GM12865 (cell line): ENCODE results near the gene NFKB2.

Experiments
- DNase-seq: peaks from one replicate; pipeline ENCODE4 v3.0.0; 2010; ENCODE audit warnings: low read depth
- H3K4me3 ChIP-seq: 2 replicates; pipeline ENCODE4 v1.5.1; 2011; ENCODE audit warnings: mild to moderate bottlenecking, low read depth, low read length, control low read depth
- TF ChIP-seq, protein P1 (sequence below): IDR thresholded peaks from 2 replicates; pipeline ENCODE4 v1.5.1; 2011; ENCODE audit warnings: low read length, control low read depth, low read depth, inconsistent platforms; ENCODE audit not compliant: insufficient read depth; ENCODE audit errors: missing control alignments

Gene NFKB2

DNA sequence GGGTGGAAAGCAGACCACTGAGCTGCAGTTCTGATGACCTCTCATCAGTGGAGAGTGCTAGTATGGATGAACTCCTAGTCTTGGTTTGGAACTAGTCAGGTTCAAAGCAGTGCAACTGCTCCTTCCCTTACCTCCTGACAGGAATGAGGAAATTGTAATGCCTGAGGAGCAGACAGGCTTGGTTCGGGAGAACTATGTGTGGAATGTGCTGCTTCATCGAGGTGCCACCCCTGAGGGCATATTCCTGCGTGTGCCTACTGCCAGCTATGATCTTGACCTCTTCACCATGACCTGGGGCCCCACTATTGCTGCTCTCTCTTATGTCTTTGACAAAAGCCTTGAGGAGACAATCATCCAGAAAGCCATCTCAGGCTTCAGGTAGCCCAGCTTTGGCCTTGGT is 27.4 kb upstream of the NFKB2 start:
- TF ChIP-seq, protein P1, sequence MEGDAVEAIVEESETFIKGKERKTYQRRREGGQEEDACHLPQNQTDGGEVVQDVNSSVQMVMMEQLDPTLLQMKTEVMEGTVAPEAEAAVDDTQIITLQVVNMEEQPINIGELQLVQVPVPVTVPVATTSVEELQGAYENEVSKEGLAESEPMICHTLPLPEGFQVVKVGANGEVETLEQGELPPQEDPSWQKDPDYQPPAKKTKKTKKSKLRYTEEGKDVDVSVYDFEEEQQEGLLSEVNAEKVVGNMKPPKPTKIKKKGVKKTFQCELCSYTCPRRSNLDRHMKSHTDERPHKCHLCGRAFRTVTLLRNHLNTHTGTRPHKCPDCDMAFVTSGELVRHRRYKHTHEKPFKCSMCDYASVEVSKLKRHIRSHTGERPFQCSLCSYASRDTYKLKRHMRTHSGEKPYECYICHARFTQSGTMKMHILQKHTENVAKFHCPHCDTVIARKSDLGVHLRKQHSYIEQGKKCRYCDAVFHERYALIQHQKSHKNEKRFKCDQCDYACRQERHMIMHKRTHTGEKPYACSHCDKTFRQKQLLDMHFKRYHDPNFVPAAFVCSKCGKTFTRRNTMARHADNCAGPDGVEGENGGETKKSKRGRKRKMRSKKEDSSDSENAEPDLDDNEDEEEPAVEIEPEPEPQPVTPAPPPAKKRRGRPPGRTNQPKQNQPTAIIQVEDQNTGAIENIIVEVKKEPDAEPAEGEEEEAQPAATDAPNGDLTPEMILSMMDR: no peak
- no peak for DNase-seq
- H3K4me3 ChIP-seq: no peak overlapping the region

DNA sequence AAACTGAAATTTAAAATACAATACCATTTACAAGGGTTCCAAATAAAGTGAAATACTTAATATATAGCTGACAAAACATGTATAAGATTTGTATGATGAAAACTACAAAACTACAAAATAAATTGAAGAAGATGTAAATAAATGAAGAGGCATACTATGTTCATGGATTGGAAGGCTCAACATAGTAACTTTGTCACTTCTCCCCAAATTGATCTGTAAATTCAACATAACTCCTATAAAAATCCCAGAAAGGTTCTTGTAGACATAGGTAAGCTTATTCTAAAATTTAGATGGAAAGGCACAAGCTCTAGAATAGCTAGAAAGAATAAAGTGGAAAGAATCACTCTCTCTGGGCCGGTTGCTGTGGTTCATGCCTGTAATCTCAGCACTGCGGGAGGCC is 24.2 kb upstream of the NFKB2 start:
- TF ChIP-seq, protein P1: no peak
- H3K4me3 ChIP-seq: no peak overlapping the region
- DNase-seq: no peak

DNA sequence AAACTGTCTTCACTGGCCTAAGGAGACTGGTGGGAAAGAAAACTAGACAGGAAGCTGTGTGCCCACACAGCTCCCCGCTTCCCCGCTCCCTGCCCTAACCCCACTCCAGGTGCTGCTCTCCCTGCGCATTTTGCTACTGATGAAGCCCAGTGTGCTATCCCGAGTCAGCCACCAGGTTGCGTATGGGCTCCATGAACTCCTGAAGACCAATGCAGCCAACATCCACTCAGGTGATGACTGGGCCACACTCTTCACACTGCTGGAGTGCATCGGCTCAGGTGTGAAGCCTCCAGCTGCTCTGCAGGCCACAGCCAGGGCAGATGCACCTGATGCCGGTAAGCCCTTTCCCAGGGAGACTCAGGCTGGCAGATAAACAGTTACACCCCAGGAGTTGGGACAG is 20.3 kb upstream of the NFKB2 start:
- TF ChIP-seq, protein P1: peak; percentile 2
- H3K4me3 ChIP-seq: no peak overlapping the region
- DNase-seq: no peak

DNA sequence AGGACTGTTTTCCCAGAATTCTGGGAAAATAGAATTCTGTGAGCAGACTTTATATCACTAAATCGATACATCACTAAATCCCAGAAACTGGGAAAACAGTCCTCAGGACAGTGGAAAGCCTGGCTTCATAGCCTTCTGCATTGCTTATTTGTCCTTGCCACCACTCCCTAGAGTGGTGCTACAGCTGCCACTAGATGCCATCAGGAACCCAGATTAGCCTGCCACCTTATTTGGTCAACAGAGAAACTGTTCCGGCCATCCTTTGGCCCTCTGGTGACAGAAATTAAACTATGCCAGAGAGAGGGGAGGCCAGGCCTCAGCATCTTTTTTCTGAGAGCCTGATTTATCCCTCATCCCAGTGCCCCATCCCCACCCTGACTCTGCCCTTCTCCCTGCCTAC is 19.6 kb upstream of the NFKB2 start:
- no peak overlapping the region for H3K4me3 ChIP-seq
- DNase-seq: no peak
- TF ChIP-seq, protein P1: no peak

DNA sequence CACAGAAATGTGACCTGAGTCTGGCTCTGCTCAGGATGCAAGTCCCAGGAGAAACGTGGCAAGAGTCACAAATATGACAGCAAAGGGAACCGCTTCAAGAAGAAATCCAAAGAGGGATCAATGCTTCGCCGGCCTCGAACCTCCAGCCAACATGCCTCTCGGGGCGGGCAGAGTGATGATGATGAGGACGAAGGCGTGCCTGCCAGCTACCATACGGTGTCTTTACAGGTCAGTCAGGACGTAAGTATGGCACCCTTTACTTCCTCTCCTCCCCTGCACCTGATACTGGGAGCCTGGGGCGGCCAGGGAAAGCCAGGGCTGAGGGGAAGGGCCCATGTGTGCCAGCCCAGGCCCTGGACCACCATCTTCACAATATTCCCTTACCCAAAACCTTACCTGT is 18.6 kb upstream of the NFKB2 start:
- TF ChIP-seq, protein P1: no peak
- H3K4me3 ChIP-seq: no peak overlapping the region
- no peak for DNase-seq

DNA sequence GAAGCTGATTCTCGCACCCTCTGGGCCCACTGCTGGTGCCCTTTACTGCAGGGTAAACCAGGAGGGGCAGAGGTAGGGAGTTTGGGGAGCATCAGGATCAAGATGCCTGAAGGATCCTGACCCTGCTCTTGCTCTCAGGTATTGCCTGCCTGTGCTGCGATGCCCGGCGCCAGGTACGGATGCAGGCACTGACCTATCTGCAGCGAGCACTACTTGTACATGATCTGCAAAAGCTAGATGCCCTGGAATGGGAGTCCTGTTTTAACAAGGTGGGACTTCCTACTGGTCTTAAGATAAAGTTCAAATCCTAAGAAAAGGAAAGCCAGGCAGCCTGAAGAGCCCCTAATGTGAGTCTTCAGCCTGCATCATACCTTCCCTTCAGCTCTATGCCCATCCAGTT is 16.1 kb upstream of the NFKB2 start:
- TF ChIP-seq, protein P1: no peak
- H3K4me3 ChIP-seq: no peak overlapping the region
- DNase-seq: no peak

DNA sequence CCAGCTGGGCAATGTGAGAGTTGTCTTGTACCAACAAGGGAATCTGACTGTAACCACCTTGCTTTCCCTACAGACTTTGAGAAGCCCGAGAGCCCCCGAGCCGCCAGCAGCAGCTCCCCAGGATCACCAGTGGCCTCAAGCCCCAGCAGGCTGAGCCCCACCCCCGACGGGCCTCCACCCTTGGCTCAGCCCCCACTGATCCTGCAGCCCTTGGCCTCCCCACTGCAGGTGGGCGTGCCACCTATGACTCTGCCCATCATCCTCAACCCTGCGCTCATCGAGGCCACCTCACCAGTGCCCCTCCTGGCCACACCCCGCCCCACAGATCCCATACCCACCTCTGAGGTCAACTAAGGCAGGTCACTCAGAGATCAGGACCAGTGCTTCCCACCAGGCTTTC is 13.5 kb upstream of the NFKB2 start:
- TF ChIP-seq, protein P1: no peak
- no peak overlapping the region for H3K4me3 ChIP-seq
- DNase-seq: no peak
